Left forelimb (tissue), 1 donor: ENCODE measurements around the gene TP53I13.
A peak's percentile ranks its signal among the peaks of the same experiment; 100 is the strongest.

Experiments used
- DNase-seq: peaks from one replicate; pipeline ENCODE4 v3.0.0-alpha.2; 2018; ENCODE audit warnings: low spot score

Gene TP53I13

DNA sequence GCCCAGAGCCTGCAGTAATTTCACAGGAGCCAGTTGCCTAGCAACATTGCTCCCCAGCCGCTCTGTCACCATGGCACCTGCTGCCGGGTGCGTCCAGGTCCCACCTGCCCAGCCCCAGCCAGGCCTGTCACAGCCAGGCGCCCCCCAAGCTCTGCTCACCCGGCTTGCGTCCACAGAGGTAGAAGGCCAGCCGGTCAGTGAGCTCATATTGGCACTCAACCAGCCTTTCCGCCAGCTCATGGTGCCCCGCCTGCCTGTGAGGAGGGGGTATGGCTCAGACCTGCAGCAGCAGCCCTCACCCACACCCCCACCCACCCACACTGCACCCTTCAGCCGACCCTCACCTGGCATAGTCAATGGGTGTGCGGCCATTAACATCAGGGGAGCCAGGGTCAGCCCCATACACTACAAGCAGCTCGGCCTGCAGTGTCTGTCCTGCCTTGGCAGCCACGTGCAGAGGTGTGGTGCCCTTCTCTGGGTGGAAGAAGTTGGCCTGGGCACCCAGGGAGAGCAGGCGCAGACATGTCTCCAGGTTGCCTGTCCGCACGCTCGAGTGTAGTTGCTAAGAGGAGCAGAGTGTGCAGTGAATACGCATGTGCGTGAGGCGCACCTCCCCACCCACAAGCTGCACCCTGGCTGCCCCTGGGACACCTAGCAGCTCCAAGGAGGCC, 13.2 kb downstream of the TP53I13 start:
- DNase-seq = no peak

DNA sequence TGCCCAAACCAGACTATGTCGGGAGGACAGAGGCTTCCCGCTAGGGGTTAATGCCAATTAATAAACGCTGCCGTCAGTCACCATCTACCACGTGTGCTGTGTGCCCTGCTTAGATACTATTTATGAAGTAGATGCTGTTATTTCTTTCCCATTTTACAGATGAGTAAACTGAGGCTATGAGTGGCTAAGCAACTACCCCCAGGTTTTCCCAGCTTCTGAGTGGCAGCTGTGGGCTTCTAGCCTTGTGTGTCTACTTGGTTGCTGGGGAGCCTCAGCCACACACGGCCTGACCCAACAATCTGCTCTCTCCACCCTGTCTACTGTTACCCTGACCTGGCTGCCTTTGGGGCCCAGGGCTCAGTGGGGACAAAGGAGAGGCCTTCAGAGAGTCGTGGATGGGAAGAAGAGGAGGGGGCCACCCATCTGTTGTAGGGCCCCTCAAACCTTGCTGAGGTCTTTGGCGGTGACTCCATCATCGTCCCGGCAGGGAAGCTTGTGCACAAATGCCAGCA, 13.8 kb downstream of the TP53I13 start:
- no peak for DNase-seq

DNA sequence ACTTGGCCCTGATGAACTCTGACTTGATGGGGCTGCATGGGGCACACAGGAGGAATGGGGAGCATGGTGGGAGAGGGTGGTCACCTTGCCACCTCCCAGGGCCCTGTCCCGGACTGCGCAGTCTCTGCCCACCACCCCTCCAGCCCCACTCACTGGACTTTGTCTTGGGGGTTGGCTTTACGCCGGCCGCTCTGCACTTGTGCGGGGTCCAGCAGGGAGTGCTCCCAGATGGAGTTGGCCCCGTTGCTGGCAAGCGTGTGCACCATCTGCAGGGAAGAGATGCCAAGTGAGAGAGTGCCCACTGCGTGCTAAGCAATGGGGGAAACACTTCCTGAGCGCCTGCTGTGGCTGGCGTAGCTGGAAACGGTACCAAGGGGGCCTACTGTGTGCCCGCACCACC, 14.3 kb downstream of the TP53I13 start:
- no peak for DNase-seq

DNA sequence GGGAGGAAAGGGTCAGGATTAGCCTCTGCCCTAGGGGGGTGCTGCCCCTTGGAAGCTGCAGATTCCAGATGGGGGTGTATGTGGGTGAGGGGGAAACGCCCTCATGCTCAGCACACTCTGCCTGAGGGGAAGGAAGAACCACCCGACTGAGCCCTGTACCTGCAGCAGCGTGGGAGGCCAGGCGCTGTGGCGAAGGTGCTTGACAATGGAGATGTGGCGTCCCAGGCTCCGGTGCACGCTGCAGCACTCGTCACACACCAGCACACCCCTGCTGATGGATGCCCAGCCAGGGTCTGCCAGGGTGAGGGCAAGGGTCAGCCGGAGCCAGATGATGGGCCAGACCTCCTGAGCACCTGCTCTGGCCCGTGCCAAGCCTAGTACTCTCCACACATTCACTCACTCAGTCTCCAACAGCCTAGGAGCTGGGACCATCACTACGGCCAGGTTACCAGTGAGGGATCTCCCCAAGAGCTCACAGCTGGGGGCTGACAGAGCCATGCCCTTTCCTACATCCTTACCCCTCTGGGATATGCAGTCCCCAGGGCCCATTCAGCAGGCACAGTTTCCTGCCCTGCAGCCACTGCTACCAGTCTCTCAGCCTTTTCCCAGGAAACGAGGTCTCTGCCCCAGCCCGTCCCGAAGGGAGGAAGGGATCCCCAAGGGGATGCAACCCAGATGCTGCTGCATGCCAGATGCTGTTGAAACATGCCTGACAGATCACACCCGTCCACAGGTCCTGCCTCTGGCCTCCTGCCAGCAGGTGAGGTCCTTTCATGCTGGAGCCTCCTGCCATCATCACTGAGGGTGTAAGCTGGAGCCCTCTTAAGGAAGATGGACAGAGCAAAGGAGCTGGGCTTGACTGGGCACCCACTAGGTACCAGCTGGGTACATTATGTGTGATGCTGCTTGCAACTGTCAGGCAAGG, 15.1 kb downstream of the TP53I13 start:
- DNase-seq = no peak

DNA sequence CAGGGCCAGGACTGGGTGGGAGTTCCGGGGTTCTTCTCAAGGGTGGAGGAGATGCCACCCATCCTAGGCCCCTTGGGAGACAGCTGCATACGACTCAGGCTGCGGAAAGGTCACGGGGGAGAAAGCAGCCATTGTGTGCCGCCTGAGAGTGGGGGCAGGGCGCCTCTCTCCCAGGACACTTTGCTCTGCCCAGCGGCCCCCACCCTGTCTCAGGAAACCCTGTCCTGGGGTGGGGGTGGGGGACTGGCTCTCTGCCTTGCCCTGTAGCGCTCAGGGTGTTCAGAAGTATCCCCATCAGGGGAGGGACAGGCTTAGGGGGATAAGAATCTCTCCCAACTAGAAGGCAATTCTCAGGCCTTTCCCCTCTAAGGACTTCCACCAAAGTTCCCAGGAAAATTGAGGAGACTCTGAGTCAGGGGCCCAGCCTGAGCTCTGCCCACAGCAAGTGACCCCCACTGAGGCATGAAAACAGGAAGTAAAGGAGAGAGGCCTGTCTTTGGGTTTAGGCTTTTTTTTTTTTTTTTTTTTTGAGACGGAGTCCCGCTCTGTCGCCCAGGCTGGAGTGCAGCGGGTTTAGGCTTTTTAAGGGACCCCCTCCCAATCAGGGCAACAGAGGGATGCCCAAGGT, 16.1 kb downstream of the TP53I13 start:
- no peak for DNase-seq

DNA sequence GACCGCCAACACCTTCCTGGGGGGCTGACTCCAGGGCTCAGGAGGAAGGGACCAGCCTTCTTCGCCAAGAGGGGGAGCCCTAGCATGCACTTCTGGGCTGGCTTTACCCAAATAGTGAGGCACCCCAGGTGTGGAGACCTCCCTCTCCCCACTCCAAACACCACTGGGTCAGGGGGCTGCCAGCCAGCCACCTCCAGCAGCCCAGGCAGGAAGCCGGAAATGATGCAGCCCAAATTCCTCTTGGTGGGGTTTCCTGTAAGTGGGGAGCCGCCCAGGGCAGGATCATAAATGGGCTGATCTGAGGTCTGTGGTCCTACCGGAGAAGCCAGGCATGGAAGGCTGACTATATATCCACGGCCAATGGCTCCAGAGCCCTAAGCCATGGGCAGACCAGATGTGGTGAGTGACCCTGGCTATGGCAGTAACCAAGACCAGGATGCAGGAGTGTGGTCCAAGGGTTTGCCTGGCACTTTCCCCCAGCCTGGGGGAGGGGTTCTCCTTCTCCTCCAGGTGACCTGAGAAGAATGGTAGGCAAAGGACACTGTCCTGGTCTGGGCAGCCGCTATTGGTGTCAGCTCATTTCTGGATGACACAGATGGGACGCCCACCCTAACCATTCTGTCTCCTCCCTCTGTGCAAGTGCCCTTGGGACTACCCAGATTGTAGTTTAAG, 16.7 kb downstream of the TP53I13 start:
- DNase-seq = no peak

DNA sequence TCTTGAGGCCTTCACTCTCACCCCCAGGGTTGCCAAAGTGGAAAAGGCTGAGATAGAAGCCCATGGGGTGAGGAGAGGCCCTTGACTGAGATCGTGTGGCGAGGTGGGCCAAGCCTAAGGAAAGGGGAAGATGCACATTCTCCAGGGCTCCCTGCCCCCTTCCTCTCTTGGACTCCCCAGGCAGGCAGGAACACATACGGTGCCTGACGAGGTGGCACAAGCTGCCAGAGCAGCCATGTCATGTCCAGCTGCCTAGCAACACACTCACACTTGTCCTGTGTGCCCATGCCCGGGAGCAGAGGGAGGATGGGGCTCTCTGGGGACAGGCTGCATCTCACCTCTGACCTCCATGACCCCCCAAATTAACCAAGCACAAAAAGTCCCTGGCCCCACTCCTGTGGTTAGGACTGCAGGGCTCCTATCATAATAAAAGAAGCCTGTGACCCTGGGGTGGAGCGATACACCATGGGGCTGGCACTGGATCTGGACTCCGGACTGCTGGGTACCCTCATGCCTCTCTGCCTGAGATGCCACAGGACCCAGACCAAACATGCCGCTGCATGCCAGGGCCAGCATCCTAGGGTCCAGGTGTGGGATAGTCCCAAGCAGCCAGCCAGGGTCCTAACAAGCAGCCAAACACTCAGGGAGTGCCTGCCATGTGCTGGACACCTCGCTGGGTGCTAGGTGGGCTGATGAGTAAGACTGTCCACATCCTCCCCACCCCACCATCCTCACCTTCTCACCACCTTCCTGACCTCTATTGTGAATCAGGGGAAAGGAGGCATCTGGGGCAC, 18.4 kb downstream of the TP53I13 start:
- no peak for DNase-seq

DNA sequence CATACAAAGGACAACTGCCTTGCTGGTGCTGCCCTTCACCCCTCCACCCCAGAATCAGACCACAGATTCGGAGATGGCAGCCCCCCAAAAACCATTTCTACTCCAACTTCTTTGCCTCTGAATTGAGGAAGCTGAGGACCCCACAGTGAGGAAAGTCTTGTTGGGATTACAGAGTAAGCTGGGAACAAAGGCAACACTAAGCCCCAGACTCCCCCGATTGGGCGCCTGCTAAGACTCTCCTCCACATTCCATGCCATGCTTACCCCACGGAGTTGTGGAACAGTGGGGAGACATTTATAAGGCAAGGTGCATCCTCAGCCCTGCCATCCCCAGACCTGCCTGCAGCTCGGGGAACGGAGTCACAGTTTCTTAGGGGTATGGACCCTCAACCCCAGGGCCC, 19.1 kb downstream of the TP53I13 start:
- DNase-seq = no peak

DNA sequence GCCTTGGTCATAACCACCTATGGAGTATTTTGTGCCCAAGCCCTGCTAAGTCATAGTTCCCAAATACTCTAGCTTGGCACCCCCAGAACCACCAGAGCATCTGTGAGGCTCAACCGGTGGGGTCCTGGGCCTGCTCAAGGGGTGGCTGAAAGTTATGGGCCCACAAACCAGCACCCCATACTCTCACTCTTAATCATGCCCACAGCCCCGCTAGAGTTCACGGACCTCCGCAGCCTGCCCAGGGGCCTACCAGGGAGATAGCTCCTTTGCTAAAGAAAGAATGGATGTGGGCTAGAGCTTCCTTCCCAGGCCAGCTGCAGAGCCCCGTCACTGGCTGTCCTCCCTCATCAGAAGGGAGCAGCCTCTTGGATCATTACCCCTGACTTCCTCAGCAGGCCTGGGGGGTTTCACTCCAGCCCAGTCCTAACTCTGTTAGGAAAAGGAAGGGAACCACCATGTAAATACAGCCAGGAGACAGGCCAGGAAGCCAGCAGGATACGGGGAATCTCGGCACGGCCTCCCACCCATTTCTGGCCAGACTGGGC, 19.6 kb downstream of the TP53I13 start:
- DNase-seq = no peak

DNA sequence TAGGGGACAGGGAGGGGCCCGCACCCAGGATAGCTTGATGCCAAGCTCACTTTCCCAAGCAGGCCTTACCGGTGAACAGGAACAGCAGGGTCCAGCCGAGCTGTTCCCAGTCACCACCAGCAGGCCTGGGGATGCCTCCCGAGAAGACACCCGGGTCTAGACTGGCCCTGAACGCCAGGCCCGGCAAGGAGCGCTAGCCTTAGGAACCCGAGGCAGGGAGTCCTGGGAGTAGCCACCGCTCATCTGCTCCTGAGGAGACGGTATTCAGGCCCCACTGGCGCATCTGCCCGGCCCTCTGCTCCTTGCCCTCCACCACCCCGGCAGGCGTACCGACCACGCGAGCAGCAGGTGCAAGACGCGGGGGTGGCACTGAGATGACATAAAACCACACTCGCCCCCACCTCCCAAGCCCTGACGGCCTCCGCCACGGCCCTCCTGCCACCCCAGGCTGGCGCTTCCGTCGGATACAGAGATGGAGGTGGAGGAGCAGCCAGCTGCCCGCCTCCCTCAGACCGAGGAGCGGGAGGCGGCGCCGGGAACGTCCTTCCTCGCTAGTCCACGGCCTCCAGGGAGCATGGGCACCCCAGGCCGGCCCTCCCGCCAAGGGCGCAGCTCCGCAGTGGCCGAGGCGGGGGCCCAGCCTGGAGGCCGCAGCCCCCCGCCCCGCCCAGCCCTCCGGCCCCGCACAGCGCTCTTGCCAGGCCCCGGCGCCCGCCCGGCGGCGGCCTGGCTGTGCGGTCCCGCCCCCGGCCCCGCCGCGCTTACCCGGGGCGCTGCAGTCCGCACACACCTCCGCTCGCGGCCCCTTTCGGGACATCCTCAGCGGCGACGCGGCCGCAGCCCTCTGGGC, 20.3 kb downstream of the TP53I13 start:
- no peak for DNase-seq

DNA sequence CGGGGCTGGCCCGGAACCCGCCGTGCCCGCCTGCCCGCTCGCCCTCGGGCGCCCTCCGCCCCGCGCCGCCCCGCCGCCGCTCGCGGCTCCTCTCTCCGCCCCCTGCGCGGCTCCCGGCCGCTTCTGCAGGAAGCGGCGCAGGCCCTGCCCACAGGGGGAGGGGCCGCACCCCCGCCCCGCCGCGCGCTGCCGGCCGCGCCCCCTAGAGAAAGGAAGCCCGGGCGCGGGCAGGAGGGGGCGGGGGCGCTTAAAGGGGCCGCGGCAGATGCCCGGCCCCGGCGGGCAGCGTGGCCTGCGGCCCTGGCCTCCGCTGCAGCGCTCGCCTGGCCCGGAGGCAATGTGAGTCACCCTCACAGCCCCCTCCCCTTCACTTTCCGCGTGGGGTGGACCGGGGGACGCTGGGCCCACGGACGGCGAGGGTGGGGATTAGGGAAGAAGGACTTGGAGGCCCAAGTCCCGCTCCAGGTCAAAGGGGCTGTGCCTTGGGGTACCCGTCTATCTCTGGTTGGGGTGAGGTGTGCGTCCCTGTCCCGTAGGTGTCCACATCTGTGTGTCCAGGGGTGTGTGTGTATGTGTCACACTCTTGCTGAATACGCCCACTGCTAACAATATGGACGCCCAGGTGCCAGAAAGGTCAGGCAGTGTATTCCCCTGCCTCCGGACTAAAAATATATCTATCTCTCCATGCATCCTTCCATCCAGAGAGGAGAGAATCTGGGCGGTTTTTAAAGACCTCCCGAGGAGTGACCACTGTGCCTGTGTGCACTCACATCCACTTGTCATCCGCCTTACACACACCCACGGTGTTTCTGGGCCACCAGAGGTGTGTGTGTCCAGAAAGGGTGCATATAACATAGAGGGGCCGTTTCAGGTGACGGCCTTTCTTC, 21.3 kb downstream of the TP53I13 start, which contains the start of gene GIT1:
GIT1 (minus strand) TSS at position 125 of the 887 bp plus-strand sequence. CDS start 270 bp downstream, outside the sequence.
- DNase-seq = peak; percentile 89

DNA sequence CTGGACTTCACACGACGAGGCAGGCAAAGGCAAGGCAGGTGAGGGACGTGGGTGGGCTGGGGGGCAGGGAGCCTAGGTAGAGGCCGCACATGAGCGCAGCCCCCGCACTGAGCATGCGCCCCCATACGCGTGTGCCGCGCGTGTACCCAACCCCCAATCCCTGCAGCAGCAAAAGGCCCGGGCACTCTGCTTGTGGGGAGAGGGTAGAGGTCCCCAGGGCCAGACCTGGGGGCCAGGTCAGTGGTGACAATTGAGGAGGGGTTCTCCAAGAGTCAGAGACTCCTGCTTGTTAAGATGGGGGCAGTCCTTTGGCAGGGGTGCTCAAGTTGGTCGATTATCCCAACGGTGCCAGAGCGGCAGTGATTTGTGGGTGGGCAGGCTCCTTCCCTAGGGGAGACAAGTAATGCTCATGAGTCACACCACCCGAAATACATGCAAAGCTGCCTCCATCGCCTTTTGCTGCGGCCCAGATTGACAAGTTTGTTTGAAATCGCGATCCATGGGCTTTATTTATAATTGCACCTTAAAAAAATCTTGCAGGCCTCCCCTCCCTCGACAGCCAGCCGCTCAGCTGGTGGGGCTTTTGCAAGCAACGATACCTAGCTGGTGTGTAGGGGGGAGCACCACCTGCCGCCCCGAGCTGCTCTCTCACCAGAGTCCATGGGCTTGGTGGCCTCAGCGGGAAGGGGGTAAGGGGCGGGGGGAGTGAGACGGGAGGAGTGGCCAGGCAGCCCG, 22.1 kb downstream of the TP53I13 start:
- no peak for DNase-seq

DNA sequence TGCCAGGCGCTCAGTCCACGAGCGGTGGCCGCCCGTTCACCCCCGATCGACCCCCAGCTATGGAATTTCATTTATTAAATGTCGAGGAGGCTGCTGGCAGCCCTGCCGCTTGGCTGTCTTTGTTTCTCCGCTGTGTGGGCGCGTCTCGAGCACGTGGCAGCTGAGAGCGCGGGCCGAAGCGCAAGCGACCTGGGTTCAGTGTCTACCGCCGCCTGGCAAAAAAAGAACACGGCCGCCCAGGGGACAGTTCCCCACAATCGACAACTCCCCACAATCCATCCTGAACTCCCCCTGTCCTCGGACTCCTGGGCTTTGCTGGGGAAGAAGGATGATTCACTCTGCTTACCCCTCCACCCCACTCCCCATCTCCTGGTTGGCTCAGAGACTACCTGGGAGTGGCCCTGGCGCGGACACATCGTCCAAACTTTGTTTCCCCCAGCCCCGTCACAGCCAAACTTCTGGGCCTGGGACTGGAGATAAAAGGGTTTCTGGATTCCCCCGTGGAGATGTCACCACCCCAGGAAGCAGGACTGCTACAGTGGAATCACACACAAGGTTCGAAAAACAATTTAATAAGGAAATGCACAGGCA, 22.7 kb downstream of the TP53I13 start:
- DNase-seq = peak; percentile 79

DNA sequence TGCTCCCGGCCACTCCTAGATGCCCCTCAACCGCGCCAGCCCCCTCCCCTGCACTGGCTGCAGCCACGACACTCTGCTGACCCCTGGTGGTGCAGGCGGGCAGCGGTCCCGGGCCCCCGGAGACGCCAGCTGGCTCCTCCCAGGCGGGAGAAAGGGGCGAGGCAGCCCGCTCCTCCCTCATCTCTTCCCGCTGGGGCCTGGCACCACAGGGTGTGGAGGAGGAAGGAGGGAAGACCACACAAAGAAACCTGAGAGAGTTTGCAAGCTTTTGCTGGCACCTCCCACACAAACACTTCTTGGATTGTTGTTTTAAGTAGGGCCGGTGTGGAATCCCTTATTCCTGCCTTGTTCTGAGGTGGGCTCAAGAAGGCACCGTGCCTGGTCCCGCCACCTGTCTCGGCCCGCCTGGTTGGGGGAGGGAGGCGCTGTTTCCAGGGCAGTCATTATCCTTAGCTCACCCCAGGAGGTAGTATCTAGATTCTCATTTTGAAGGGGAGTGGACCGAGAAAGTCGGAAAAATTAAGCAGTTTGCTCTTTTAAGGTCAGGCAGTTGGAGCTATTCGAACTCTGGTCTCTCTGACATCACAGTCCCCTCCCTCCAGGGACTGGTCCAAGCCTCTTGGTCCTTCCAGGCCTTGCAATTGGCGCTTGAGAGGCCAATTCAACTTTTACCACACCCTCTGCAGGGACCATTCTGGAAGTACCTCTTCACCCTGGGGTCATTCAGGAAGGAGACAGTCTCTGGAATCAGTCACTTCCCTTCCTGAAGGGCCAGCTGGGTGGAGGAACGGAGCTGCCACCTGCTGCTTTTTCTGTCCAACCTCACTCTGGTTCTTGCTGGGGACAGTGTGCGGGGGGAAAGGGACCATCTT, 23.5 kb downstream of the TP53I13 start:
- peak; percentile 96 for DNase-seq

DNA sequence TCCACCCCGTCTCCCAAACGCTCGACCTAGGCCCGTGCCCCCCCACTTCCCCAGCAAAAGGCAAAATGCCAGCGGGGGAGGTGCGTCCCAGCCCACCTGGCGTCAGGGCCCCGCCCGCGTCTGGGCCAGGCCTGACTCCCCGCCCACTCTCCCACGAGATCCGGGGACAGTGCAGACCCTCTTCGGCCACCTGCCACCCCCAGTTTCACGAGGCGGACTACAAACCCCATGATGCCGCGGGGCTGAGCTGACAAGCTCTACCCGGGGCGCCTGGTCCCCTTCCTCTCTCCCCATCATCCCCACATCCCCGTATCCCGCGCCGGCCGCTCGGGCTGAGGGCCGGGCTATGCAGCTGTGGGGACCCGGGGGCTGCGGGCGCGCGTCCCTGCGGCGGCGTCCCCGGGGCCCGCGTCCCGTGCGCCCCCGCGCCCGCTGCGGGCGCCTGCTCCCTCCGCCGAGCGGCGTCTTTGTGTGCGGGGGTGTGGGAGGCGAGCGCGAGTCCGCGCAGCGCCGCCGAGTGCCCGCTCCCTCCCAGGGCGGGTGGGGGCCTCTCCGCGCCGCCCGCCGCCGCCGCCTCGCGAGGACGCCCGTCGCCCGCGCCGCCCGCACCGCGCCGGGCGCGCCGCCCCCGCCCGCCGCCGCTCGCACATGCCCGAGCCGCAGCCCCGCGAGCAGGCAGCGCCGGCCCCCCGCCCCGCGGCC, 24.5 kb downstream of the TP53I13 start, which contains the start of gene ANKRD13B:
ANKRD13B (plus strand) TSS at position 283 of the 702 bp plus-strand sequence. CDS start 490 bp downstream, outside the sequence.
- DNase-seq = no peak
